Measurements from ENCODE around the gene BCHE. TPM values are rescaled to one million over a fixed set of nuclear protein-coding genes. Genes with fewer than 3 reads are reported as not detected.

Gene BCHE
- total and polyA plus RNA-seq, 2 of the 13 experiments (the other 11 are each of a cell fraction or from before 2014, with no cell fraction given): not detected

DNA sequence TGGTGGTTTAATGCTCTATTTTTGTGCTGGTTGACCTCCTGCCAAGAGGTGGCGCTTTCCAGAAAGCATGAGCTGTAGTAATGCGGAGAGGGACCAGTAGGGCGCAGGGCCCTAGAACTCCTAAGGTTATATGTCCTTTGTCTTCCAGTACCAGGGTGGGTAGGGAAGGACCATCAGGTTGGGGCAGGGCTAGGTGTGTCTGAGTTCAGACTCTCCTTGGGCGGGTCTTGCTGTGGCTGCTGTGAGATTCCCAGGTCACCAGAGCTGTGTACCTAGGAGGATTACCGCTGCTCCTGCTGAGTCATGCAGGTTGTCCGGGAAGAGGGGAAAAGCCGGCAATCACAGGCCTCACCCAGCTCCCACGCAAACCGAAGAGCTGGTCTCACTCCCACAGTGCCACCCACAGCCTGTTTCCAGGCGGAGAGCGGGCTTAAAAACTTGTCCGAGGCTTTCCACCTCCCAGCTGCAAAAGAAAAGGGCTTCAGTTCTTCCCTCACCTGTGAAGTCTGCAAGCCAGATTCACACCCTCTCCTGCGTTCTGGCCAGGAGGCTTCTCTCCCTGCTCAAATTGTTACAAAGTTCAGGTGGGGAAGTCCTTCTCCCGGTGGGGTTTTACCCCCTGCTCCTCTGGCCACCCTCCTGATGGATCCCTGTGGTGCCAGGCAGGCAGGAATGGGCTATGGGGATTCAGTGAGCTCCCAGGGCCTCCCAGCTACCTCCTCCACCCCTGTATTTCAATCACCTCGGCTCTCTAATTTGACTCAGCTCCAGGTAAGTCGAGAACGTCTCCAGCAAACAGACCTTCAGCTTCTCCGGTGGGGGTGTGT lies 37.7 kb upstream of the BCHE start:
- H3K9me3 ChIP-seq (ENCODE audit: low read length): no peaks in the 10 kb centered on the region
- H3K4me2 ChIP-seq (ENCODE audit: low read depth, low read length): peak overlapping the region; percentile 74
- peaks cover 12% of the 10 kb centered on the region for H3K79me2 ChIP-seq (ENCODE audit: insufficient read depth, low read length)
- peak overlapping the region; percentile 98 for H2AFZ ChIP-seq (ENCODE audit: low read length)
- CTCF ChIA-PET (ENCODE audit: low intra/inter-chr PET ratio, low total read pairs): no interaction called here
- peak overlapping the region; percentile 88 for H3K9ac ChIP-seq (ENCODE audit: insufficient read depth, low read depth, low read length)
- peak; percentile 66 for FAIRE-seq
- peaks cover 30% of the 10 kb centered on the region for H3K4me1 ChIP-seq (ENCODE audit: insufficient read depth, low read length)
- H3K36me3 ChIP-seq (replicated peaks in 1 of 2; ENCODE audit: control insufficient read depth in 1 of 2, insufficient read depth in 2 of 2, low read length in 2 of 2): no peaks in the 10 kb centered on the region
- H3K4me3 ChIP-seq (replicated peaks in 1 of 3; ENCODE audit: insufficient read depth in 1 of 3, low read depth in 2 of 3, low read length in 3 of 3): peak overlapping the region; percentile 72 to 94 (median 81)
- peak; percentile 83 for DNase-seq (ENCODE audit: low spot score)
- peak; percentile 95 for ATAC-seq
- H4K20me1 ChIP-seq (ENCODE audit: insufficient read depth, low read length): no peaks in the 10 kb centered on the region
- H3K27me3 ChIP-seq (ENCODE audit: control insufficient read depth in 1 of 2, insufficient read depth in 2 of 2, low read length in 2 of 2): no peaks in the 10 kb centered on the region; a peak in 3 of 5 replicates
- POLR2A ChIA-PET: interaction anchor here (0.8 kb wide), 1 partner anchor 10 kb away, joined by 6 read pairs; no protein-coding TSS in a partner anchor
- 0% methylated on average over 9 of the region's 18 CpGs for WGBS (ENCODE audit: low lambda C conversion rate)
- in situ Hi-C loops (cut with HindIII; ENCODE audit: extremely low pct_ligation_motif_present, low pct_unique_long_range_greater_than_20kb): loop anchor here (25.0 kb wide), 2 partner anchors 1162 to 1462 kb away; no protein-coding TSS in a partner anchor
- BruUV-seq (replicated peaks): TSS peak; percentile 69
- intact Hi-C loops (cut with micrococcal nuclease; ENCODE audit: unreplicated experiment): loop anchor here (10.0 kb wide), 1 partner anchor 810 kb away; no protein-coding TSS in a partner anchor
- H3K27ac ChIP-seq (ENCODE audit: extremely low read length, insufficient read depth, low read length): peak overlapping the region; percentile 87
- TF ChIP-seq HNRNPUL1 (IDR thresholded peaks at IDR 0.05; ENCODE audit: low read depth, low read length) (no peak), NRL (CRISPR knock-in tag; IDR thresholded peaks at IDR 0.05; ENCODE audit: borderline replicate concordance) (0 out of 2 replicates have a peak, but pooled peaks have one; percentile 13), MAFG (CRISPR knock-in tag; IDR thresholded peaks at IDR 0.05) (peak; percentile 88), PHF8 (CRISPR knock-in tag; IDR thresholded peaks at IDR 0.05) (peak; percentile 83; the same call in 1 of the 2 replicates), TCF7L2 (IDR thresholded peaks at IDR 0.05; ENCODE audit: low read depth, low read length) (no peak), ZNF674 (CRISPR knock-in tag; IDR thresholded peaks at IDR 0.05; ENCODE audit: low read depth) (no peak), KAT8 (CRISPR knock-in tag; IDR thresholded peaks at IDR 0.05) (peak; percentile 85), CREM (IDR thresholded peaks at IDR 0.05) (peak; percentile 36; the same call in 1 of the 2 replicates), CREM (CRISPR knock-in tag; IDR thresholded peaks at IDR 0.05) (no peak)
- TF ChIP-seq, protein P1, sequence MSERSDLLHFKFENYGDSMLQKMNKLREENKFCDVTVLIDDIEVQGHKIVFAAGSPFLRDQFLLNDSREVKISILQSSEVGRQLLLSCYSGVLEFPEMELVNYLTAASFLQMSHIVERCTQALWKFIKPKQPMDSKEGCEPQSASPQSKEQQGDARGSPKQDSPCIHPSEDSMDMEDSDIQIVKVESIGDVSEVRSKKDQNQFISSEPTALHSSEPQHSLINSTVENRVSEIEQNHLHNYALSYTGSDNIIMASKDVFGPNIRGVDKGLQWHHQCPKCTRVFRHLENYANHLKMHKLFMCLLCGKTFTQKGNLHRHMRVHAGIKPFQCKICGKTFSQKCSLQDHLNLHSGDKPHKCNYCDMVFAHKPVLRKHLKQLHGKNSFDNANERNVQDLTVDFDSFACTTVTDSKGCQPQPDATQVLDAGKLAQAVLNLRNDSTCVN (CRISPR knock-in tag; IDR thresholded peaks at IDR 0.05; ENCODE audit: borderline replicate concordance): 0 out of 2 replicates have a peak, but pooled peaks have one; percentile 47
- TF ChIP-seq, protein P2, sequence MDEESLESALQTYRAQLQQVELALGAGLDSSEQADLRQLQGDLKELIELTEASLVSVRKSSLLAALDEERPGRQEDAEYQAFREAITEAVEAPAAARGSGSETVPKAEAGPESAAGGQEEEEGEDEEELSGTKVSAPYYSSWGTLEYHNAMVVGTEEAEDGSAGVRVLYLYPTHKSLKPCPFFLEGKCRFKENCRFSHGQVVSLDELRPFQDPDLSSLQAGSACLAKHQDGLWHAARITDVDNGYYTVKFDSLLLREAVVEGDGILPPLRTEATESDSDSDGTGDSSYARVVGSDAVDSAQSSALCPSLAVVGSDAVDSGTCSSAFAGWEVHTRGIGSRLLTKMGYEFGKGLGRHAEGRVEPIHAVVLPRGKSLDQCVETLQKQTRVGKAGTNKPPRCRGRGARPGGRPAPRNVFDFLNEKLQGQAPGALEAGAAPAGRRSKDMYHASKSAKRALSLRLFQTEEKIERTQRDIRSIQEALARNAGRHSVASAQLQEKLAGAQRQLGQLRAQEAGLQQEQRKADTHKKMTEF (CRISPR knock-in tag; IDR thresholded peaks at IDR 0.05): peak; percentile 64
- TF ChIP-seq, protein P3, sequence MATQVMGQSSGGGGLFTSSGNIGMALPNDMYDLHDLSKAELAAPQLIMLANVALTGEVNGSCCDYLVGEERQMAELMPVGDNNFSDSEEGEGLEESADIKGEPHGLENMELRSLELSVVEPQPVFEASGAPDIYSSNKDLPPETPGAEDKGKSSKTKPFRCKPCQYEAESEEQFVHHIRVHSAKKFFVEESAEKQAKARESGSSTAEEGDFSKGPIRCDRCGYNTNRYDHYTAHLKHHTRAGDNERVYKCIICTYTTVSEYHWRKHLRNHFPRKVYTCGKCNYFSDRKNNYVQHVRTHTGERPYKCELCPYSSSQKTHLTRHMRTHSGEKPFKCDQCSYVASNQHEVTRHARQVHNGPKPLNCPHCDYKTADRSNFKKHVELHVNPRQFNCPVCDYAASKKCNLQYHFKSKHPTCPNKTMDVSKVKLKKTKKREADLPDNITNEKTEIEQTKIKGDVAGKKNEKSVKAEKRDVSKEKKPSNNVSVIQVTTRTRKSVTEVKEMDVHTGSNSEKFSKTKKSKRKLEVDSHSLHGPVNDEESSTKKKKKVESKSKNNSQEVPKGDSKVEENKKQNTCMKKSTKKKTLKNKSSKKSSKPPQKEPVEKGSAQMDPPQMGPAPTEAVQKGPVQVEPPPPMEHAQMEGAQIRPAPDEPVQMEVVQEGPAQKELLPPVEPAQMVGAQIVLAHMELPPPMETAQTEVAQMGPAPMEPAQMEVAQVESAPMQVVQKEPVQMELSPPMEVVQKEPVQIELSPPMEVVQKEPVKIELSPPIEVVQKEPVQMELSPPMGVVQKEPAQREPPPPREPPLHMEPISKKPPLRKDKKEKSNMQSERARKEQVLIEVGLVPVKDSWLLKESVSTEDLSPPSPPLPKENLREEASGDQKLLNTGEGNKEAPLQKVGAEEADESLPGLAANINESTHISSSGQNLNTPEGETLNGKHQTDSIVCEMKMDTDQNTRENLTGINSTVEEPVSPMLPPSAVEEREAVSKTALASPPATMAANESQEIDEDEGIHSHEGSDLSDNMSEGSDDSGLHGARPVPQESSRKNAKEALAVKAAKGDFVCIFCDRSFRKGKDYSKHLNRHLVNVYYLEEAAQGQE (IDR thresholded peaks at IDR 0.05; ENCODE audit: borderline replicate concordance in 1 of 2, low read depth in 1 of 2, low read length in 2 of 2): peak in 1 of 2 experiments; percentile 20; a peak in 1 of 4 replicates
- TF ChIP-seq, protein P4, sequence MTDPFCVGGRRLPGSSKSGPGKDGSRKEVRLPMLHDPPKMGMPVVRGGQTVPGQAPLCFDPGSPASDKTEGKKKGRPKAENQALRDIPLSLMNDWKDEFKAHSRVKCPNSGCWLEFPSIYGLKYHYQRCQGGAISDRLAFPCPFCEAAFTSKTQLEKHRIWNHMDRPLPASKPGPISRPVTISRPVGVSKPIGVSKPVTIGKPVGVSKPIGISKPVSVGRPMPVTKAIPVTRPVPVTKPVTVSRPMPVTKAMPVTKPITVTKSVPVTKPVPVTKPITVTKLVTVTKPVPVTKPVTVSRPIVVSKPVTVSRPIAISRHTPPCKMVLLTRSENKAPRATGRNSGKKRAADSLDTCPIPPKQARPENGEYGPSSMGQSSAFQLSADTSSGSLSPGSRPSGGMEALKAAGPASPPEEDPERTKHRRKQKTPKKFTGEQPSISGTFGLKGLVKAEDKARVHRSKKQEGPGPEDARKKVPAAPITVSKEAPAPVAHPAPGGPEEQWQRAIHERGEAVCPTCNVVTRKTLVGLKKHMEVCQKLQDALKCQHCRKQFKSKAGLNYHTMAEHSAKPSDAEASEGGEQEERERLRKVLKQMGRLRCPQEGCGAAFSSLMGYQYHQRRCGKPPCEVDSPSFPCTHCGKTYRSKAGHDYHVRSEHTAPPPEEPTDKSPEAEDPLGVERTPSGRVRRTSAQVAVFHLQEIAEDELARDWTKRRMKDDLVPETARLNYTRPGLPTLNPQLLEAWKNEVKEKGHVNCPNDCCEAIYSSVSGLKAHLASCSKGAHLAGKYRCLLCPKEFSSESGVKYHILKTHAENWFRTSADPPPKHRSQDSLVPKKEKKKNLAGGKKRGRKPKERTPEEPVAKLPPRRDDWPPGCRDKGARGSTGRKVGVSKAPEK (CRISPR knock-in tag; IDR thresholded peaks at IDR 0.05; ENCODE audit: borderline replicate concordance): 0 out of 2 replicates have a peak, but pooled peaks have one; percentile 52
